Activated naive CD8-positive, alpha-beta T cell (primary cell): Measurements from ENCODE around the gene DENND1A.
A peak's percentile ranks its signal among the peaks of the same experiment; 100 is the strongest.
"Not testable (repeated sequence)": the region's sequence is repeated elsewhere in the genome, so short reads cannot be mapped to it uniquely, and the experiment has no call there.

Experiments used
- H3K27ac Mint-ChIP-seq: one replicate; pipeline ENCODE4 v1.8.0; 2021; ENCODE audit warnings: mixed read lengths
- H3K27me3 Mint-ChIP-seq: one replicate; pipeline ENCODE4 v1.8.0; 2021; ENCODE audit warnings: mixed read lengths
- H3K36me3 Mint-ChIP-seq: one replicate; pipeline ENCODE4 v1.8.0; 2021; ENCODE audit warnings: mixed read lengths
- H3K4me1 Mint-ChIP-seq: one replicate; pipeline ENCODE4 v1.8.0; 2021; ENCODE audit warnings: low read depth, mixed read lengths
- H3K4me3 Mint-ChIP-seq: one replicate; pipeline ENCODE4 v1.8.0; 2021; ENCODE audit warnings: mild to moderate bottlenecking, mixed read lengths
- H3K9me3 Mint-ChIP-seq: one replicate; pipeline ENCODE4 v1.8.0; 2021; ENCODE audit warnings: low read depth, mixed read lengths

DENND1A gene

DNA sequence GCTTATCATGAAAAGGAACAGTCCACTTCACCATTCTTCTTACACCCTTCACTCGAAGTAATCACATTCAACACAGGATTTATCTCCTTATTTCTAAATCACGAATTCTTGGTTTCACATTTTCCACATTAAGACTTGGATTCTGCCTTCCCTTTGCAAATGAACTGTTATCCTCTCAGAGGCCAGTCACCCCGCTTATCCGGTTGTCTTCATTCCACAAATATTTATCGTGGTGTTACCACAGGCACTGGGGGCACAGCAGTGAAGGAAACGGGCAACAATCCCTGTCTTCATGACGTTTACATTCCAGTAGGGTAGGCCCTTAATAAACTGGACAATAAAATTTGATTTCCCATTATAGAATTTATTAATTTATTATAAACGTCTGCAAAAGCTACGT is 284.2 kb downstream of the DENND1A start:
- no peak overlapping the region for H3K27ac Mint-ChIP-seq
- H3K4me3 Mint-ChIP-seq: no peak overlapping the region
- H3K9me3 Mint-ChIP-seq: no peaks in the 10 kb centered on the region
- peaks cover 9% of the 10 kb centered on the region for H3K4me1 Mint-ChIP-seq
- no peaks in the 10 kb centered on the region for H3K27me3 Mint-ChIP-seq
- H3K36me3 Mint-ChIP-seq: peaks cover 22% of the 10 kb centered on the region

DNA sequence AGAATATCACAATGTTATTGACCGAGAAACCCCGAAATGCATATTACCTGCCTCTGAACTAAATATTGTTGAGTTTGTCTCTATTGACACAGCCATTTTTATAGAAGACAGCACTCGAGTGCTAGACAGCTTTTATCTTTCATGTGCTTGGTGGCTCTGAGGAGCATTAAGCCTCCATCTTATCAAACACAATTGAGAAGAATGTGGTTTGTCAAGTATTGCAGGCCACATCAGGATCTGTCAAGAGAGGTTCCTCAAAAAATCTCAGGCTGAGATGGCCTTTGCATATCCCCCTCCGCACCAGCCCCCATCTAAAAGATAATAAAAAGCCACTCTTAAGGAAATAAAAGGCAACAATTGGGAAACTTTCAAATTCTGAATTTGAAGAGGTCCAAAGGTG is 284.8 kb downstream of the DENND1A start:
- no peaks in the 10 kb centered on the region for H3K27me3 Mint-ChIP-seq
- peaks cover 16% of the 10 kb centered on the region for H3K4me1 Mint-ChIP-seq
- peaks cover 22% of the 10 kb centered on the region for H3K36me3 Mint-ChIP-seq
- H3K27ac Mint-ChIP-seq: no peak overlapping the region
- no peak overlapping the region for H3K4me3 Mint-ChIP-seq
- no peaks in the 10 kb centered on the region for H3K9me3 Mint-ChIP-seq

DNA sequence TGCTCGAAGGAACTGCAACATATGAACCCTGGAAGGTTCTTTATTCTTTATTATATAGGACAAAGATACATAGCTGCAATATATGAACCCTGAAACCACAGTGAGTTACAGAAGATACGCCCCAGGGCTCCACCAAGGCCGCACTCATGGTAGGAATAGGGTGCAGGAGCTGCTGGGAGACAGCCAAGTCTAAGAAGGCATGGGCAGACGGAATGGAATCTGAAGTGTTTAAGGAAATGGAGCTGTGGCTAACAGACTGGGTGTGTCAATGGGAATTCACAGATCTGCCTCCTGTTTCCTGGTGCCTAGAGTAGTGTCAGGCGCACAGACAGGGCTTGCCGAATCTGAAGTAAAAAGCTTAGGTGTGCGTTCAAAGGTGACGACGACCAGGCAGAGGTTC is 286.4 kb downstream of the DENND1A start:
- Mint-ChIP-seq H3K4me1 (peaks cover 22% of the 10 kb centered on the region), H3K4me3 (no peak overlapping the region), H3K9me3 (no peaks in the 10 kb centered on the region), H3K27me3 (no peaks in the 10 kb centered on the region), H3K27ac (no peak overlapping the region), H3K36me3 (peaks cover 17% of the 10 kb centered on the region)

DNA sequence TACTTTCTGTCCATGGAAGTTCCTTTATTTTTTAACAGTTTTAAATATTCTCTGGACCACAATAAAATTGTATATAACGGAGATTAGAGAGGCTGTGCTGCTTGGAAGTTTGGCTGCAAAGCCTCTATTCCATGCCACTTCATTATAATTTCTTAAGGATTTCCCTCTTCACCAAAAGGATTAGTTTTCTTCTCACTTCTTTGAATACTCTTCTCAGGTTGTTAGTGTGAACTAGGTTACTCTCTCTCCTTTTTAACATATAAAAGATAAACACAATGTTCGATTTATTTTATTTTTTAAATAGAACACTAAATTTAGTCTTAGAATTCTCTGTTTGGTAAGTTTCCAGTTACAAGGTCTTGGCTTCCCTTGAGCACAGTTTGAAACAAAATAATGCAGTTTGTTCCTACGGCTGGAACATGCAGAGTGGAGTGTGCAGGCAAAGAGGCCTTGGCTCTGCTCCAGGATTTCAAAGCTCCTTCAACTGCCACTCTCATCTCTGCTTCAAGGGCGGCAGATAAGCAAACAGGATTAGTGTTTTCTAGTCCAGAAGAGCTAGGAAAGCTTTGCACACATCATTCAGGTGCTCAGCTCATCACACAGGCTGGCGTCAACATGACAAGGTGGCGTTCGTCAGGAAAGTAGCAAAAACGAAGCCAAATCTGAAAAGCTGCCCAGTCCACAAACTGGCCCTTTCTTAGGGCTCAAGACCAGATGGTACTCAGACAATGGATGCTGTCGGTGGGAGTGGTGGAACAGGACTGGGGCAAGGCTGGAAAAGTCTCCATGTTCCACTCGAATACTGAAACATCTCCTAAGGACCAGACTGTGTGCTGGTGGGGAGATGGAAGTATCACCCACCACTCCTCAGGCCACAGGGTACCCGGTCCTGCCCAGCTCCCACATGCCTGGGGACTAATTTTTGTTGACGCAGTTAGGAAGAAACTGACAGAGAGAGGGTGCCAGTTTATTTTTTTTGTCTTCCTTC is 287.3 kb downstream of the DENND1A start:
- Mint-ChIP-seq H3K36me3 (peaks cover 13% of the 10 kb centered on the region), H3K27ac (no peak overlapping the region), H3K9me3 (no peaks in the 10 kb centered on the region), H3K4me3 (no peak overlapping the region), H3K4me1 (peaks cover 31% of the 10 kb centered on the region), H3K27me3 (no peaks in the 10 kb centered on the region)

DNA sequence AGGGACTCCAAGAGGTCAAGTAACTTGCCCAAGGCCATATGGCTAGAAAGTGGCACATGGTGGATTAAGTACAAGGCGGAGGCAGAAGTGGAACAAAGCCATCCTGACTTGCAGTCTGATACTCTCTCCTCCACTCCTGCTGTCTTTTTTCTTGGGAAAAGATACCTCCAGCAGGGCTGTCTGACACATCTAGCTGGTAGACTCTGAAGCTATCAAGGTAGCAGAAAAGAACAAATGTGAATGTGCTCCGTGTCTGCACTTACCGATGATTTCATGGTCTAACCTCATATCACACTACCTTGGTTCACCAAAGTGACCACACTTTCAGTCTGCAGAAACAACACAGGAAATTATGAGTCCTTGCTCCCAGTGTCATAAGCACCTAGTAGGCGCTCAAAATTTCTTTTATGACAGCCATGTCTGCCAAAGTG is 289.1 kb downstream of the DENND1A start:
- Mint-ChIP-seq H3K27ac (peak overlapping the region; percentile 58), H3K4me3 (no peak overlapping the region), H3K4me1 (peaks cover 40% of the 10 kb centered on the region), H3K36me3 (peaks cover 8% of the 10 kb centered on the region), H3K27me3 (no peaks in the 10 kb centered on the region), H3K9me3 (no peaks in the 10 kb centered on the region)

DNA sequence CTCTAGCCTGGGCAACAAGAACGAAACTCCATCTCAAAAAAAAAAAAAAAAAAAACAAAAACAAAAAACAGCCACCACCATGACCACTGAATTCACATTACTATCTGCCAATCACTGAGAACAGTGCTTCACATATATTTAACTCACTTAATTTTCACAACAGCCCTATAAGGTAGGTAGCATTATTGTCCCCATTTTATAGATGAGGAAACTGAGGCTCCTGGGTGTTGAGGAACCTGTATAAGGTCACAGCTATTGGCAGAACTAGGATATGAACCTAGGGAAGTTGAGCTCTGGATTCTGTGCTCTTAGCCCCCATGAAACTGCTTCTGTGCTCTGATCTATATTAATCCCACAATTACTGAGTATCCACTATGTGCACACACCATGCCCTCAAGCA is 290.2 kb downstream of the DENND1A start:
- Mint-ChIP-seq H3K4me1 (peaks cover 48% of the 10 kb centered on the region), H3K36me3 (peaks cover 7% of the 10 kb centered on the region), H3K4me3 (no peak overlapping the region), H3K27ac (no peak overlapping the region), H3K9me3 (no peaks in the 10 kb centered on the region), H3K27me3 (no peaks in the 10 kb centered on the region)

DNA sequence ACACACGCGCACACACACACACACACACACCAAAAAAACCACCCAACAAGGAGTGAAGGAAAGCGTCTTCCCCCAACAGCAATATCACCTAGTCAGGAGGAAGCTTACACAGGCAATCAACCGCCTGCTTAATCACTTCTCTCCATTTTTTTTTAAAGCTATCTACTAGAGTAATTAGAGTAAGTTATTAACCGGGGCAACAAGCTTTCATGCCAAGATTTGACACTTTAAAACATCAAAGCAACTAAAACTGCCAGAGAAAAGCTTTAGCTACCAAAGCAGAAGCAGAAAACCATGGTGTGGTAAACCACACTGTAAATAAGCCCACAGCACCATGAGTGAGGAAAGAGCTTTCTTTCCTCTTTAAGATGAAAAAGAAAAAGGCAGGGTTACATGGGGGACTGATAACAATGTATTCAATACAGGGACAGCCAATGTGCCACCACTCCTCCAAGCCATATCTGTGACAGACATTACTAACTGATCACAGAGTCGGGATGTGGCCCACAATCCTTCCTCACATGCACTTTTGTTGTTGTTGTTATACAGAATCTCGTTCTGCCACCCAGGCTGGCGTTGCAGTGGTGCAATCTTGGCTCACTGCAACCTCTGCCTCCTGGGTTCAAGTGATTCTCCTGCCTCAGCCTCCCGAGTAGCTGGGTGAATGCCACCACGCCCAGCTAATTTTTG is 291.8 kb downstream of the DENND1A start:
- Mint-ChIP-seq H3K36me3 (no peaks in the 10 kb centered on the region), H3K4me1 (peaks cover 56% of the 10 kb centered on the region), H3K9me3 (no peaks in the 10 kb centered on the region), H3K27me3 (no peaks in the 10 kb centered on the region), H3K4me3 (peak overlapping the region; percentile 82), H3K27ac (peak overlapping the region; percentile 76)

DNA sequence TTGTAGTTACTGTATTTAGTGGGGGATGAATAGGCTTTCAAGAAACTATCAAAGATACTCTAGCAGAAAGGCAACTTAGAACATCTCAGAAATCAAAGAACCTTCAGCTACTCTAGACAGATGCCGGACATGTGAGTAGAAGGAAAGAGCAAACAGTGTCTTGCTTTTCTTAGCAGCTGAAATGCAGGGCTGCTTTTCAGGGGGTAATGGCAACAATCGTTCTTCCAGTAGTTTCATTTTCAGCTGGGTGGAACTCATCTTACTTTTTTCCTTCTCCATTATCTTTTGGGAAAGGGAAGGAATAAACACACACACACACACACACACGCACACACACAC is 292.4 kb downstream of the DENND1A start:
- Mint-ChIP-seq H3K27ac (peak overlapping the region; percentile 76), H3K36me3 (no peaks in the 10 kb centered on the region), H3K27me3 (no peaks in the 10 kb centered on the region), H3K9me3 (no peaks in the 10 kb centered on the region), H3K4me1 (peaks cover 55% of the 10 kb centered on the region), H3K4me3 (peak overlapping the region; percentile 82)

DNA sequence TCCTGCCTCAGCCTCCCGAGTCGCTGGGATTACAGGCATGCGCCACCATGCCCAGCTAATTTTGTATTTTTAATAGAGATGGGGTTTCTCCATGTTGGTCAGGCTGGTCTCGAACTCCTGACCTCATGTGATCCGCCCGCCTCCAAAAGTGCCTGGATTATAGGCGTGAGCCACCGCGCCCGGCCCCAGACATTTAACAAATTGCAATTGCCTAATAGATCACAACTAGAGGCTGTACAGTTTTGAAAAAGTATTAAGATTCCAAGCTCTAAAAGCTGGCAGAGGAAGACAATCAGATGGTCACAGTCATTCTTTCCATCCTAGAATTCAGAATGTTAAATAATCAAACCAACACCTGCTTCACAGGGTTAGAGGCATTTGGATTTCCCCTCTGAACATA is 293.1 kb downstream of the DENND1A start:
- Mint-ChIP-seq H3K4me3 (peak overlapping the region; percentile 56), H3K4me1 (peaks cover 54% of the 10 kb centered on the region)
- H3K27me3 Mint-ChIP-seq, H3K9me3 Mint-ChIP-seq, H3K27ac Mint-ChIP-seq, H3K36me3 Mint-ChIP-seq: not testable (repeated sequence)

DNA sequence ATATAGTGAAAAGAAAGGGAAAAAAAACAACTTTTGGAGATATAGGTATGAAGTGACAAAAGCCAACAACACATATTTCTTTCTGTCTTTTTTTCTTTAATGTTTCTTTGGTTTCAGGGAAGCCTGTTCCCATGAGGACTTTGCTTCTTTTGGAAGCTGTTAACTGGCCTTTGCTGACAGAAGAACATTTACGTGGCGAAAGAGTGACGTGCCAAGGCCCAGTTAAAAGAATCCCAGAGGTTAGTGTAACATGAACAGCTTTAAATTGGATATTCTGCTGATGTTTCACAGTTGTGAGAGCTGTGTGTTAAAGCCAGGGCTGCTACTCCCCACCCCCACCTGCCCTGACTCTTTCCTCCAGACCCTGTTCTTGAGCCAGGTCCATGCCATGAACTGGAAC is 298.1 kb downstream of the DENND1A start:
- Mint-ChIP-seq H3K4me3 (no peak overlapping the region), H3K9me3 (no peaks in the 10 kb centered on the region), H3K36me3 (peaks cover 21% of the 10 kb centered on the region), H3K27me3 (no peaks in the 10 kb centered on the region), H3K27ac (no peak overlapping the region), H3K4me1 (peaks cover 18% of the 10 kb centered on the region)

DNA sequence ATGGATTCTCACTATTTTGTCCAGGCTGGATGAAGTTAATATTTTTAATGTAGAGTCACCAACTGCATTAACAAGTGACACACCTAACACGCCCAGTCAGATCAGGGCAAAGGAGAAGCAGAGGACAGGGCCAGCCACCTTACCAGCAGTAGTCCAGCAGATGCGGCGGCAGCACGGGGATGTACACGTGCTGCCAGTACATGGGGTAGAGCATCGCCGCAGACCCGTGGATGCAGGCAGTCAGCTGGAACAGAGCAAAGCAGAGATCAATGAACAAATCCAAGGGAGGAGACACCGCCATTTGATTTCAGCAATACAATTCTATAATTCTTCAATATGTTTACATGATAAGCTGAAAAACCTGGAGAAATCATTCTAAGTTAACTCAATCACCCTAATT is 299.7 kb downstream of the DENND1A start:
- peaks cover 21% of the 10 kb centered on the region for H3K36me3 Mint-ChIP-seq
- no peak overlapping the region for H3K4me3 Mint-ChIP-seq
- no peak overlapping the region for H3K27ac Mint-ChIP-seq
- H3K27me3 Mint-ChIP-seq: no peaks in the 10 kb centered on the region
- H3K9me3 Mint-ChIP-seq: no peaks in the 10 kb centered on the region
- peaks cover 12% of the 10 kb centered on the region for H3K4me1 Mint-ChIP-seq

DNA sequence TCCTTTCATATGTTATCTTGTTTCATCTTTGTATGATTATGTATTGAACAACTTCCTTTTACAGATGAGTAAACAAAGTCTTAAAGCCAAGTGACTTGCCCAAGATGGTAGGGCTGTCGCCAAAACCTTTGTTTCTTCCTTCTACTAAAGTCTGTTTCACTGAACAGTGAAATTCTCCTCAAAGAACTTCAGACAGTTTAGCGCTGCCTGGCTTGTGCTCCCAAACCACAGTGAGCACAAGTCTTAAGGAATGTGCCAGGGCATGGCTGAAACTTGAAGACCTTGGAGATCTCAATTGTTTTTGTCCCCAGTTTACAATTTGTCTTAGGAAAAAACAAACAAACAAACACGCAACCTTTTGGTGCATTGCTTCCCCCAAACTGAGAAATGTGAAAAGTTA is 300.4 kb downstream of the DENND1A start:
- peaks cover 21% of the 10 kb centered on the region for H3K36me3 Mint-ChIP-seq
- H3K4me1 Mint-ChIP-seq: peaks cover 7% of the 10 kb centered on the region
- H3K27me3 Mint-ChIP-seq: no peaks in the 10 kb centered on the region
- H3K9me3 Mint-ChIP-seq: no peaks in the 10 kb centered on the region
- H3K27ac Mint-ChIP-seq: no peak overlapping the region
- H3K4me3 Mint-ChIP-seq: no peak overlapping the region

DNA sequence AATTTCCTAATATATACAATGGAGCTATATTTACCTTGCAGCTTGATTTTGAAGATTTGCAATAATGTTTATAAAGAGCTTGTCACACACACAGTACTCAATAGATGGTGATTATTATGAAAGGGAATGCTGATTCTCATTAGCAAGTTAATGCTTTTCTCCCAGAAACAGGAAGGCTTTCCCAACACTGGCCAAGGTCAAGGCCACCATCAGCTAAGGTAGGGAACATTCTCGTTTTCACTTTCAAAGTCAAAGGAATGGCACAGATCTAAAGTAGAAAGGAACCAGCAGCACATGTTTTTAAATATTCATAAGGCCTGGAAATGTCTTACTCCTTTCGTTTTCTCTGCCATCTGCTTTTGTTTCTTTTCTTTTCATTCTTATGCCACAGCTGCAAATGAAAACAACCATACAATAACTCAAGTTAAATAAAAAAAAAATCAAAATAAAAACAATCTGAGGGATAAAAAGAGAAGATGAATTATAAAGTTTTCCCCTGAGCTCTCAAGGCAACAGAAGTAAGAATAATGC is 307.1 kb downstream of the DENND1A start:
- no peak overlapping the region for H3K4me3 Mint-ChIP-seq
- H3K9me3 Mint-ChIP-seq: no peaks in the 10 kb centered on the region
- H3K27me3 Mint-ChIP-seq: no peaks in the 10 kb centered on the region
- no peaks in the 10 kb centered on the region for H3K4me1 Mint-ChIP-seq
- no peak overlapping the region for H3K27ac Mint-ChIP-seq
- H3K36me3 Mint-ChIP-seq: peaks cover 11% of the 10 kb centered on the region

DNA sequence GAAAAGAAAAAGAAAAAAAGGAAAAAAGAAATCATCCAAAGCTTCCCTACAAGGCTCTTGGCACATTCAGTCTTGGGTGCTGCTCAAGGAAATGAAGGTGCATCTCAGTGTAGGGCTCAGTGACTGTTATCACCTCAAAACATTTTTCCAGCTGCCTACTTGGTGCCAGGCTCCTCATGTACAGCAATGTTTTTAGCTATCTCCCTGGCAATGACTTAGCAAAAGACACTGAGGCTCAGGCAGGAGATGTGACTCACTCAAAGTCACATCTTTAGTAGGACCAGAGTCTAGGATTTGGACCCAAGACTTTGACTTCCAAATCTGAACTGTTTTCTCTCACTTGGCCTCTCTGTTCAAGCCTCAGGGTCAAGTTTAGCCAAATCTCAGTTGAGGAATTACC is 309.7 kb downstream of the DENND1A start:
- H3K27ac Mint-ChIP-seq: no peak overlapping the region
- peaks cover 17% of the 10 kb centered on the region for H3K36me3 Mint-ChIP-seq
- no peaks in the 10 kb centered on the region for H3K27me3 Mint-ChIP-seq
- no peak overlapping the region for H3K4me3 Mint-ChIP-seq
- no peaks in the 10 kb centered on the region for H3K9me3 Mint-ChIP-seq
- no peaks in the 10 kb centered on the region for H3K4me1 Mint-ChIP-seq

DNA sequence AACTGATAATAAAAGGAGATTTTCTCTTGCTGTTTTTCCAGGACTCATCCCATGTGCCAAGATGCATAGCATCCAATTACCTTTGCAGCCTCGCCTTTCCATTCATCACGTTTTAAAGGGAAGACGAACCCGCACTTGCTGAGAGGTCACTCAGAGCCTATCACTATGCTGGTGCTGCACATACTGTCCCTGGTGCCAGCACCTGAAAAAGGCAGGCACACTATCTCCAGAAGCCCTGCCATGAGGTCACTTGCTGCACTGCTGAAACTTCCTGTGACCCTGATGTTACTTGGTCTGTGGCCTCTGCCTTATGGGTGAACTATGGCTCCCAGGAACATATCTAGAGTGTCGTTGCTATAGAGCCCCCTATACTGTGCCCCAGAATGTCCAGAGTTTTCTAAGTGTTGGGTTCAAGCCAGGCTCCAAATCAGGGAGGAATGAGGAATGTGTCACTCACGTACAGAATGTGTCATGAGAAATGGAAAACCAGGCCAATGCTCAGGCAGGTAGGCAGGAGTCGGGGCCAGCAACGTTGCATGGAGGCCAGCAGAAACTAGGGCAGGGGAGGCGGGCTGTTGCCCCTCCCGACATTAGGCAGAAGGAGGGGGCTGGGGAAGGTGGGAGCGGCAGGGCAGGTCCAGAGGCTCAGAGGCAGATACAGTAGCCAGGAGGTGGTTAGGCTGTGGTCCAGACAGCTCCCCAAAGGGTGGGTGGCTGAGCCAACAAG is 311.8 kb downstream of the DENND1A start:
- Mint-ChIP-seq H3K27me3 (no peaks in the 10 kb centered on the region), H3K9me3 (no peaks in the 10 kb centered on the region), H3K4me1 (no peaks in the 10 kb centered on the region), H3K4me3 (no peak overlapping the region), H3K36me3 (peaks cover 10% of the 10 kb centered on the region), H3K27ac (no peak overlapping the region)
